HepG2 (cell line): Measurements from ENCODE around the gene BOD1L1. TPM values are rescaled to one million over a fixed set of nuclear protein-coding genes. Genes with fewer than 3 reads are reported as not detected.

Experiments
- ATAC-seq: fragments of 200-7000 bp; cut with Tn5 transposase; 3 replicates; pipeline ENCODE4 v1.9.1; 2020; ENCODE audit warnings: mild to moderate bottlenecking, moderate library complexity
- BruUV-seq: library from RNA; stranded (reverse); fragments of 400-500 nt; replicated peaks from 2 replicates; lab custom pipeline; 2021; lab: Mats Ljungman, UMichigan
- CTCF ChIA-PET: fragments of 300-600 bp; formaldehyde crosslinking; extraction: SDS; loops from one replicate; lab custom pipeline; 2021; ENCODE audit warnings: low total read pairs, inconsistent platforms, low intra/inter-chr PET ratio; lab: Yijun Ruan, JAX
- POLR2A ChIA-PET: fragments of 350-600 bp; sonication (Branson Sonifier 250); formaldehyde crosslinking; loops from one replicate; lab custom pipeline; 2020; ENCODE audit warnings: antibody characterized with exemption, inconsistent platforms; lab: Yijun Ruan, JAX
- DNase-seq: peaks from one replicate; pipeline ENCODE4 v3.0.0-alpha.2; 2015; ENCODE audit warnings: low spot score
- FAIRE-seq: peaks from 3 replicates; lab custom pipeline; 2011; peaks lifted over from hg19 to GRCh38; lab: Jason Lieb, UNC
- H2AFZ ChIP-seq: one replicate; pipeline ENCODE4 v1.6.1; 2011; ENCODE audit warnings: low read length, inconsistent platforms
- H3K27ac ChIP-seq: fragments of 300-600 bp; 3 replicates; pipeline ENCODE4 v1.8.0; 2011; ENCODE audit warnings: mixed run types, mild to moderate bottlenecking, mixed read lengths, low read length, inconsistent platforms; ENCODE audit not compliant: insufficient read depth; ENCODE audit errors: extremely low read length
- H3K27me3 ChIP-seq, 2 experiments: fragments of 200-600 bp in 1 of 2; 2 replicates in 1 of 2; 3 replicates in 1 of 2; pipeline versions ENCODE4 v1.6.0 to v1.8.0; 2011; ENCODE audit warnings: low read length in 2 of 2, mild to moderate bottlenecking in 2 of 2, moderate library complexity in 2 of 2, inconsistent platforms in 1 of 2; ENCODE audit not compliant: insufficient read depth in 2 of 2, control insufficient read depth in 1 of 2
- H3K36me3 ChIP-seq, 2 experiments: fragments of 200-600 bp in 1 of 2; replicated peaks in 1 of 2; 2 replicates in 1 of 2; 3 replicates in 1 of 2; pipeline versions ENCODE4 v1.5.1 to v1.8.0; 2011; ENCODE audit warnings: low read length in 2 of 2, inconsistent platforms in 1 of 2; ENCODE audit not compliant: insufficient read depth in 2 of 2, control insufficient read depth in 1 of 2
- H3K4me1 ChIP-seq: 2 replicates; pipeline ENCODE4 v1.5.1; 2012; ENCODE audit warnings: low read length, inconsistent platforms; ENCODE audit not compliant: insufficient read depth
- H3K4me2 ChIP-seq: 2 replicates; pipeline ENCODE4 v1.6.0; 2011; ENCODE audit warnings: low read depth, low read length, inconsistent platforms
- H3K4me3 ChIP-seq, 3 experiments: fragments of 200-600 bp in 1 of 3; sonication (generic), shearing (Covaris generic) in 1 of 3; replicated peaks in 1 of 3; 2 replicates each; pipeline ENCODE4 v1.5.1; 2011 to 2016; ENCODE audit warnings: low read length in 3 of 3, inconsistent platforms in 2 of 3, low read depth in 2 of 3, mild to moderate bottlenecking in 2 of 3, control low read depth in 1 of 3, mixed read lengths in 1 of 3; ENCODE audit not compliant: insufficient read depth in 1 of 3
- H3K79me2 ChIP-seq: one replicate; pipeline ENCODE4 v1.6.1; 2011; ENCODE audit warnings: low read length, inconsistent platforms; ENCODE audit not compliant: insufficient read depth
- H3K9ac ChIP-seq: 2 replicates; pipeline ENCODE4 v1.6.0; 2011; ENCODE audit warnings: mild to moderate bottlenecking, low read depth, low read length, inconsistent platforms; ENCODE audit not compliant: insufficient read depth
- H3K9me3 ChIP-seq: 2 replicates; pipeline ENCODE4 v1.5.1; 2012; ENCODE audit warnings: mild to moderate bottlenecking, low read length
- H4K20me1 ChIP-seq: 2 replicates; pipeline ENCODE4 v1.6.0; 2011; ENCODE audit warnings: inconsistent platforms, mild to moderate bottlenecking, low read length, moderate library complexity; ENCODE audit not compliant: insufficient read depth
- CHD2 ChIP-seq: IDR thresholded peaks from 2 replicates; pipeline ENCODE4 v1.6.1; 2011; ENCODE audit warnings: low read depth, low read length, improper control_type of control experiment
- HMG20B ChIP-seq: conservative IDR thresholded peaks from 2 replicates; pipeline ENCODE4 v1.6.1; 2016; ENCODE audit warnings: missing genetic modification reagents, missing compliant biosample characterization
- KLF11 ChIP-seq: IDR thresholded peaks from 2 replicates; pipeline ENCODE4 v1.6.1; 2016; ENCODE audit warnings: missing compliant biosample characterization
- KLF12 ChIP-seq: sonication (generic); formaldehyde crosslinking; IDR thresholded peaks from 2 replicates; pipeline ENCODE4 v1.4.0; 2020; ENCODE audit warnings: missing genetic modification reagents, borderline replicate concordance
- PRDM10 ChIP-seq: sonication (generic); formaldehyde crosslinking; IDR thresholded peaks from 2 replicates; pipeline ENCODE4 v1.4.0; 2020; ENCODE audit warnings: low read depth, missing genetic modification reagents
- YEATS2 ChIP-seq: sonication (generic); formaldehyde crosslinking; IDR thresholded peaks from 2 replicates; pipeline ENCODE4 v1.4.0; 2020; ENCODE audit warnings: missing genetic modification reagents, borderline replicate concordance
- ZIK1 ChIP-seq: sonication (generic); formaldehyde crosslinking; IDR thresholded peaks from 2 replicates; pipeline ENCODE4 v1.5.0; 2020; ENCODE audit warnings: mild to moderate bottlenecking, low read depth, missing genetic modification reagents, borderline replicate concordance
- ZNF558 ChIP-seq: sonication (generic); formaldehyde crosslinking; IDR thresholded peaks from 2 replicates; pipeline ENCODE4 v1.9.0; 2022; ENCODE audit warnings: mild to moderate bottlenecking, missing genetic modification reagents, borderline replicate concordance
- ZNF850 ChIP-seq: sonication (generic); formaldehyde crosslinking; conservative IDR thresholded peaks from 2 replicates; pipeline ENCODE4 v1.9.0; 2021; ENCODE audit warnings: mild to moderate bottlenecking, missing genetic modification reagents
- ZNF883 ChIP-seq: sonication (generic); formaldehyde crosslinking; IDR thresholded peaks from 2 replicates; pipeline ENCODE4 v1.5.1; 2020; ENCODE audit warnings: mild to moderate bottlenecking, missing genetic modification reagents; ENCODE audit errors: not compliant biosample characterization
- in situ Hi-C: cut with HindIII; loops from 2 replicates; pipeline ENCODE4 v1.10.0; 2017; ENCODE audit warnings: low pct_unique_long_range_greater_than_20kb; ENCODE audit not compliant: extremely low pct_ligation_motif_present
- intact Hi-C: fragments of 100-400 bp; cut with micrococcal nuclease; formaldehyde crosslinking; loops from one replicate; pipeline ENCODE4 v1.10.0; 2022; ENCODE audit not compliant: unreplicated experiment
- polyA plus RNA-seq, 8 experiments: library from polyadenylated mRNA; depleted of rRNA in 3 of 8; stranded (reverse) in 7 of 8; unstranded in 1 of 8; fragments of >200 nt; fragmentation: Illumina TruSeq in 4 of 8; extraction: Trizol in 4 of 8; gene quantifications; 2 replicates each; pipeline versions ENCODE4 v1.2.1 to v1.2.3, GENCODE V29; 2011 to 2016; ENCODE audit warnings: low read depth in 4 of 8, missing spikeins in 1 of 8, mixed read lengths in 1 of 8; ENCODE audit not compliant: insufficient read depth in 1 of 8
- total RNA-seq, 5 experiments: library from RNA; depleted of rRNA; stranded (reverse); fragments of >200 nt; fragmentation: Illumina TruSeq; extraction: Trizol; gene quantifications; 2 replicates each; pipeline ENCODE4 v1.2.3, GENCODE V29; 2016; ENCODE audit warnings: low read depth in 1 of 5
- TF ChIP-seq, protein P1 (sequence below): sonication (generic); formaldehyde crosslinking; IDR thresholded peaks from 2 replicates; pipeline ENCODE4 v1.4.0; 2020; ENCODE audit warnings: missing genetic modification reagents
- TF ChIP-seq, protein P2 (sequence below): sonication (generic); formaldehyde crosslinking; IDR thresholded peaks from 2 replicates; pipeline ENCODE4 v1.5.1; 2020; ENCODE audit warnings: mild to moderate bottlenecking, missing genetic modification reagents, moderate library complexity

The BOD1L1 gene
- total and polyA plus RNA-seq, 2 of the 13 experiments (the other 11 are each of a cell fraction or from before 2014, with no cell fraction given) = 11.7 to 17.9 TPM

GRCh38 chr4:13674971-13675370 lies 47.4 kb upstream of the BOD1L1 start (continued):
- TF ChIP-seq, protein P1, sequence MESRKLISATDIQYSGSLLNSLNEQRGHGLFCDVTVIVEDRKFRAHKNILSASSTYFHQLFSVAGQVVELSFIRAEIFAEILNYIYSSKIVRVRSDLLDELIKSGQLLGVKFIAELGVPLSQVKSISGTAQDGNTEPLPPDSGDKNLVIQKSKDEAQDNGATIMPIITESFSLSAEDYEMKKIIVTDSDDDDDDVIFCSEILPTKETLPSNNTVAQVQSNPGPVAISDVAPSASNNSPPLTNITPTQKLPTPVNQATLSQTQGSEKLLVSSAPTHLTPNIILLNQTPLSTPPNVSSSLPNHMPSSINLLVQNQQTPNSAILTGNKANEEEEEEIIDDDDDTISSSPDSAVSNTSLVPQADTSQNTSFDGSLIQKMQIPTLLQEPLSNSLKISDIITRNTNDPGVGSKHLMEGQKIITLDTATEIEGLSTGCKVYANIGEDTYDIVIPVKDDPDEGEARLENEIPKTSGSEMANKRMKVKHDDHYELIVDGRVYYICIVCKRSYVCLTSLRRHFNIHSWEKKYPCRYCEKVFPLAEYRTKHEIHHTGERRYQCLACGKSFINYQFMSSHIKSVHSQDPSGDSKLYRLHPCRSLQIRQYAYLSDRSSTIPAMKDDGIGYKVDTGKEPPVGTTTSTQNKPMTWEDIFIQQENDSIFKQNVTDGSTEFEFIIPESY (CRISPR knock-in tag) = no peak
- TF ChIP-seq, all 625 proteins: peak for 0

DNA sequence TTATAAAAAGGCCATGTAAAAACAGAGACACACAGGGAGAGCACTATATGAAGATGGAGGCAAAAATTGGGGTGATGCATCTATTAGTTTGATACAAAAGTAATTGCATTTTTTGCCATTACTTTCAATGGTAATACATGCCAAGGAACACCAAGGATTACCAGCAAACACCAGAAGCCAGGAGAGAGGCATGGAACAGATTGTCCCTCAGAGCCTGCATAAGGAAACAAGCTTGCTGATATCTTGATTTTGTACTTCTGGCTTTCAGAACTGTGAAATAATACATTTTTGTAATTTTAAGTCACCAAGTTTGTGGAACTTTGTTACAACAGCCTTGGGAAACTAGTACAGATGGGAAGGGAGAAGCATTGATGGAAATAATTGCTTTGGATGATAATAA lies 45.6 kb upstream of the BOD1L1 start:
- no peak for FAIRE-seq
- H3K4me3 ChIP-seq = no peak overlapping the region
- no peak for ATAC-seq
- in situ Hi-C loops (loop anchor here (25.0 kb wide), 1 partner anchor 289 kb away; no protein-coding TSS in a partner anchor), intact Hi-C loops (no loop called here)
- H3K4me2 ChIP-seq = no peak overlapping the region
- no peaks in the 10 kb centered on the region for H3K27me3 ChIP-seq
- H4K20me1 ChIP-seq = no peaks in the 10 kb centered on the region
- POLR2A ChIA-PET = no interaction called here
- H3K9ac ChIP-seq = no peak overlapping the region
- DNase-seq = no peak
- no peak overlapping the region for H3K27ac ChIP-seq
- no peak overlapping the region for H2AFZ ChIP-seq
- no peaks in the 10 kb centered on the region for H3K79me2 ChIP-seq
- no peaks in the 10 kb centered on the region for H3K36me3 ChIP-seq
- H3K9me3 ChIP-seq = peaks cover 16% of the 10 kb centered on the region
- no peaks in the 10 kb centered on the region for H3K4me1 ChIP-seq
- CTCF ChIA-PET = no interaction called here
- BruUV-seq = no TSS peak
- TF ChIP-seq ZIK1 (CRISPR knock-in tag) (no peak), ZNF883 (no peak), KLF12 (CRISPR knock-in tag) (no peak), KLF11 (CRISPR knock-in tag) (no peak), HMG20B (CRISPR knock-in tag) (no peak), ZNF850 (no peak), PRDM10 (no peak), ZNF558 (CRISPR knock-in tag) (no peak), YEATS2 (CRISPR knock-in tag) (no peak), CHD2 (no peak)
- TF ChIP-seq, protein P2, sequence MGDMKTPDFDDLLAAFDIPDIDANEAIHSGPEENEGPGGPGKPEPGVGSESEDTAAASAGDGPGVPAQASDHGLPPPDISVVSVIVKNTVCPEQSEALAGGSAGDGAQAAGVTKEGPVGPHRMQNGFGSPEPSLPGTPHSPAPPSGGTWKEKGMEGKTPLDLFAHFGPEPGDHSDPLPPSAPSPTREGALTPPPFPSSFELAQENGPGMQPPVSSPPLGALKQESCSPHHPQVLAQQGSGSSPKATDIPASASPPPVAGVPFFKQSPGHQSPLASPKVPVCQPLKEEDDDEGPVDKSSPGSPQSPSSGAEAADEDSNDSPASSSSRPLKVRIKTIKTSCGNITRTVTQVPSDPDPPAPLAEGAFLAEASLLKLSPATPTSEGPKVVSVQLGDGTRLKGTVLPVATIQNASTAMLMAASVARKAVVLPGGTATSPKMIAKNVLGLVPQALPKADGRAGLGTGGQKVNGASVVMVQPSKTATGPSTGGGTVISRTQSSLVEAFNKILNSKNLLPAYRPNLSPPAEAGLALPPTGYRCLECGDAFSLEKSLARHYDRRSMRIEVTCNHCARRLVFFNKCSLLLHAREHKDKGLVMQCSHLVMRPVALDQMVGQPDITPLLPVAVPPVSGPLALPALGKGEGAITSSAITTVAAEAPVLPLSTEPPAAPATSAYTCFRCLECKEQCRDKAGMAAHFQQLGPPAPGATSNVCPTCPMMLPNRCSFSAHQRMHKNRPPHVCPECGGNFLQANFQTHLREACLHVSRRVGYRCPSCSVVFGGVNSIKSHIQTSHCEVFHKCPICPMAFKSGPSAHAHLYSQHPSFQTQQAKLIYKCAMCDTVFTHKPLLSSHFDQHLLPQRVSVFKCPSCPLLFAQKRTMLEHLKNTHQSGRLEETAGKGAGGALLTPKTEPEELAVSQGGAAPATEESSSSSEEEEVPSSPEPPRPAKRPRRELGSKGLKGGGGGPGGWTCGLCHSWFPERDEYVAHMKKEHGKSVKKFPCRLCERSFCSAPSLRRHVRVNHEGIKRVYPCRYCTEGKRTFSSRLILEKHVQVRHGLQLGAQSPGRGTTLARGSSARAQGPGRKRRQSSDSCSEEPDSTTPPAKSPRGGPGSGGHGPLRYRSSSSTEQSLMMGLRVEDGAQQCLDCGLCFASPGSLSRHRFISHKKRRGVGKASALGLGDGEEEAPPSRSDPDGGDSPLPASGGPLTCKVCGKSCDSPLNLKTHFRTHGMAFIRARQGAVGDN (CRISPR knock-in tag) = no peak
